ENCODE measurements around the gene LARP4B.
A peak's percentile ranks its signal among the peaks of the same experiment; 100 is the strongest.

The LARP4B gene

DNA sequence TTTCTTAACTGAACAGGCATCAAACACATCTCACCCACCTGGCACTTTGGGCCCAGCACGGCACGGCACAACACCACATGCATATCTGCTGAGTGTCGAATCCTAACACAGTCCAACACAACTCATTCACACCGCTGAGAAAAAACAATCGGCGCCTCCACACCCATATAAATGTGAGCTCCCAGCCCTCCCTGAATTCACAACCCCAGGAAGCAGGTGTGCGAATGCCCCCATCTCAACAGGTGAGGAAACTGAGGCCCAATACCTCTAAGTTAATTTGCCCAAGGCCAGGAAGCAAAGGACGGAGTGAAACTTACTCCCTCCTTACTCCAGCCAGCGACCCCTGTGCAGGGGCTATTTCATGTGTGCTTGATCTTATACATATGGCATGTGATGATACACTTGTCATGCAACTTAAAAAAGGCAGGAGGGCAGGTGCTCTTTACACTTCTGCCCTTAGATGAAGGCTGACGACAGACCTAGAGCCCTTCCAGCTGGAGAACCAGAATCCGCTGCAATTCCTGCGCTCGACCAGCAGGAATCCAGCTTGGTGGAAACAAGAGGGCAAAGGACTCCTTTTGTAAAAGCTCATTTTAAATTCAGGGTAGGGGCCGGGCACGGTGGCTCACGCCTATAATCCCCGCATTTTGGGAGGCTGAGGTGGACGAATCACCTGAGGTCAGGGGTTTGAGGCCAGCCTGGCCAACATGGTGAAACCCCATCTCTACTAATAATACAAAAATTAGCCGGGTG is 116.0 kb downstream of the LARP4B start:
- peak; percentile 24 for TF ChIP-seq CTCF (IDR thresholded peaks at IDR 0.05; ENCODE audit: low read depth, low read length)
- no peak overlapping the region for H3K4me3 ChIP-seq (replicated peaks in 1 of 2; ENCODE audit: low read depth in 2 of 2, low read length in 2 of 2)
- peak in 1 of 2 donors; percentile 12 for DNase-seq (ENCODE audit: low read depth in 2 of 2)

DNA sequence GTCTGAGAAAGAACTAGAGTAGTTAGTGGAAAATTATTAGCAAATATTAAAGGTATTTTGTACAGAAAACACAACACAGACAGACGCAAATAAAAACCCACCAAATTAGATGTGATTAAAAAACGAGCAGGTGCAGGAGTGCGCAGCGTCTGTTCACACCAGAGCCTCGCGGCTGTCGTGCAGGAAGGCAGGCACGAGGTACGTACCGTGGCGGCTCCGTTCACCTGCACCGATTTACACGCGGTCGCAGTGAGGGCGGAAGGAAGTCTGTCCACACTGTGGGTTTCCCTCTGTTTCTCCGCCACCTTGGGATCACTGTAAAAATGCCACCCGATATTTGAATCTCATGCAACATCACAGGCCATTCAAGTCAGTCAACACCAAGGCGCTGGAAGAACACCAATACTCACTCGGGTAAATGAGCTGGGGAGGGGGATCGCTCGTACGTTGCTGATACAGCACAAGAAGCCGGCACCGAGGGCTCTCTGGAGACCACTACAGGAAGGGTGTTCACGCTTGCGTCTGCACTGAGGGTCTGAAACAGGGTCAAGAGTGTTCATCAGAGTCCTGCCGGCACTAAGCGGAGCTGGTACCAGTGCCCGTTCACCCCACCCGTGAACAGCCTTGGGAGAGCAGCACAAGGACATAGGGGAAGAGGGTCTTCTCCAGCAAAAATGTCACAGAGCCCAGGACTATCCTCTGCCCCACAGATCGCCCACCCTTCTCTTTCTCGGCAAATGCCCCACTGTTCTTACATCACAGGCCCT is 116.8 kb downstream of the LARP4B start:
- no peak overlapping the region for H3K4me3 ChIP-seq (replicated peaks in 1 of 2; ENCODE audit: low read depth in 2 of 2, low read length in 2 of 2)
- DNase-seq (ENCODE audit: low read depth in 2 of 2), result no peak
- no peak for TF ChIP-seq CTCF (IDR thresholded peaks at IDR 0.05; ENCODE audit: low read depth, low read length)

DNA sequence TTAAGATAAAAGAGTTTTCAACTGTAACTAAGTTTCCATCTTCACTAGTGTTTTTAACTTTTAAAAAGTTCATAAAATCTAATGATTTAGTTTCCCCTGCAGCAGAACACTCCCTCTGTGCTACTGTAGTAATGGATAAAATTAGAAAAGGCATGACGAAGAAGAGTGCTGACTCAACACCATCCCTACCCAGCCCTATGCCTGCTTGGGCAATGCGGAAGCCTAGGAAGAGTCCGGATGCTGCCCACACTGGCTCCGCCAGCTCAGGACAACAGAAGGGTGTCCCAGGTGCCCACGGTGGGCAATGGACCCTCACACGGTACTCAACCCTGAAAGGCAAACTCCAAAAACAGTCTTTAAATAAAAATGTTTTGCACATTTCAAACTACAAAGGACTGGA is 118.2 kb downstream of the LARP4B start:
- H3K4me3 ChIP-seq (replicated peaks in 1 of 2; ENCODE audit: low read depth in 2 of 2, low read length in 2 of 2), result no peak overlapping the region
- TF ChIP-seq CTCF (IDR thresholded peaks at IDR 0.05; ENCODE audit: low read depth, low read length), result no peak
- DNase-seq (ENCODE audit: low read depth in 2 of 2), result no peak

DNA sequence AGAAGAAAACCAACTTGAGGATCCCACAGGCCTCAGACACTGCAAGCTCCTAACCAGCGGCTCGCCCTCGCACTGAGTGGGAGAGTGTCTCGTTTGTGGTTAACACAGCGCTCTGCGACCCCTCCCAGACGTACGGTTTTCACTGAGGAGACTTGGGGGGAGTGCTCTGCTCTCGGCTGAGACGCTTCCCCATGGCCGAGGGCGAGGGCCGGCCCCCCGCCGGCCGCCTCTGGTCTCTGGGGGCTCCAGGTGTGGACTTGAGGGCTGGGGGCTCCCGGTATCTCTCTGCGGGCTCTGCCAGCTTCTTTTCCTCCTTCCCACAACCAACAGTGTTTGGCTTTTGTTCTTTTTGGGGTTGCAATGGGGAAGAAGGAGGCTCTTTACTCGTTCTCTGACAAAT is 118.7 kb downstream of the LARP4B start:
- no peak for TF ChIP-seq CTCF (IDR thresholded peaks at IDR 0.05; ENCODE audit: low read depth, low read length)
- no peak overlapping the region for H3K4me3 ChIP-seq (replicated peaks in 1 of 2; ENCODE audit: low read depth in 2 of 2, low read length in 2 of 2)
- no peak for DNase-seq (ENCODE audit: low read depth in 2 of 2)

GRCh38 chr10:811379-812175 is 119.9 kb downstream of the LARP4B start:
- DNase-seq (ENCODE audit: low read depth in 2 of 2), result no peak
- TF ChIP-seq CTCF (IDR thresholded peaks at IDR 0.05; ENCODE audit: low read depth, low read length), result no peak
- no peak overlapping the region for H3K4me3 ChIP-seq (replicated peaks in 1 of 2; ENCODE audit: low read depth in 2 of 2, low read length in 2 of 2)

GRCh38 chr10:810351-810846 is 121.1 kb downstream of the LARP4B start:
- DNase-seq (ENCODE audit: low read depth in 2 of 2), result peak; percentile 28 to 52
- TF ChIP-seq CTCF (IDR thresholded peaks at IDR 0.05; ENCODE audit: low read depth, low read length), result no peak

More at GRCh38 chr10:810351-810846, 121.1 kb downstream of the LARP4B start:
- H3K4me3 ChIP-seq (replicated peaks in 1 of 2; ENCODE audit: low read depth in 2 of 2, low read length in 2 of 2), result no peak overlapping the region

Measured in cardiac fibroblast (primary cell).